Ovary (tissue), 9 donors: Measurements from ENCODE around the gene UNCX. TPM values are rescaled to one million over a fixed set of nuclear protein-coding genes. Genes with fewer than 3 reads are reported as not detected.

ENCODE experiments used
- DNase-seq, 5 donors: peaks; one replicate each; pipeline ENCODE4 v3.0.0-alpha.2; 2019 to 2020
- H3K27ac ChIP-seq, 2 donors: fragments of 200-600 bp; one replicate each; pipeline versions ENCODE4 v1.5.1 to v1.8.0; 2019 to 2022
- H3K27me3 ChIP-seq: fragments of 200-600 bp; one replicate; pipeline ENCODE4 v1.8.0; 2022
- H3K36me3 ChIP-seq: fragments of 200-600 bp; sonication (generic); one replicate; pipeline ENCODE4 v1.5.1; 2019
- H3K4me1 ChIP-seq: one replicate; pipeline ENCODE4 v1.8.1; 2013; ENCODE audit warnings: mild to moderate bottlenecking, moderate library complexity; ENCODE audit not compliant: insufficient read depth
- H3K4me3 ChIP-seq: fragments of 200-600 bp; sonication (generic); one replicate; pipeline ENCODE4 v1.5.1; 2017
- H3K9me3 ChIP-seq, 2 donors: fragments of 200-600 bp in 1 of 2; sonication (generic) in 1 of 2; one replicate each; pipeline versions ENCODE4 v1.5.1 to v1.8.1; 2013 to 2019; ENCODE audit warnings: mild to moderate bottlenecking in 1 of 2, moderate library complexity in 1 of 2
- EP300 ChIP-seq: sonication (generic); formaldehyde crosslinking; IDR thresholded peaks from one replicate; pipeline ENCODE4 v1.6.1; 2017; ENCODE audit warnings: antibody characterized with exemption
- POLR2A ChIP-seq: fragments of 450-650 bp; IDR thresholded peaks from one replicate; pipeline ENCODE4 v1.6.1; 2017; ENCODE audit warnings: antibody characterized with exemption, mild to moderate bottlenecking, moderate library complexity
- WGBS, 3 donors: extraction: QIAGEN DNeasy Blood & Tissue Kit in 1 of 3; methylation state at CpG; one replicate each; pipeline versions ENCODE4 v1.1.5 to v1.1.7; 2013 to 2017; 5-methylcytosine and 5-hydroxymethylcytosine counted together
- intact Hi-C, 4 donors: fragments of 100-400 bp; cut with DNase I; formaldehyde crosslinking; loops; one replicate each; pipeline versions ENCODE4 v1.11.0 to v1.15.1; 2022 to 2023
- polyA plus RNA-seq, 2 donors: library from polyadenylated mRNA; stranded (reverse); fragments of 200-250 nt in 1 of 2; fragments of 350-450 nt in 1 of 2; fragmentation: Illumina TruSeq in 1 of 2; extraction: RNeasy Lipid Tissue Mini Kit (QIAGEN cat#74804) in 1 of 2; gene quantifications; one replicate each; pipeline ENCODE4 v1.2.3, GENCODE V29; 2013 to 2014
- total RNA-seq, 7 donors: library from RNA; depleted of rRNA in 2 of 7; stranded (reverse); fragments of >200 nt in 2 of 7; fragmentation: NEBNext Ultra II Directional in 3 of 7; extraction: Animal tissue kit (Norgen Biotek cat#: 25700) in 3 of 7; gene quantifications; one replicate each; pipeline versions ENCODE4 v1.1.0 to v1.2.4, GENCODE V29; 2016 to 2023
- TF ChIP-seq, protein P1 (sequence below), 3 donors: fragments of 450-650 bp in 2 of 3; fragments of 200-600 bp in 1 of 3; IDR thresholded peaks; one replicate each; pipeline versions ENCODE4 v1.5.1 to v1.8.0; 2016 to 2022; ENCODE audit warnings: antibody characterized with exemption in 3 of 3, mild to moderate bottlenecking in 1 of 3
- donor health status: DM: no; HTN: no; CAD: no; lungs with moderate emphysema.
- donor health status: DM: no; HTN: no; CAD: no.
- donor health status: Bipolar disorder and iron deficiency.
- donor health status: DM: yes; HTN: yes; CAD: no.
- donor health status: DM: no; HTN: no; CAD: no.
- donor health status: DM: yes; HTN: yes; CAD: no.

Gene UNCX
- total and polyA plus RNA-seq, 9 donors = not detected

DNA sequence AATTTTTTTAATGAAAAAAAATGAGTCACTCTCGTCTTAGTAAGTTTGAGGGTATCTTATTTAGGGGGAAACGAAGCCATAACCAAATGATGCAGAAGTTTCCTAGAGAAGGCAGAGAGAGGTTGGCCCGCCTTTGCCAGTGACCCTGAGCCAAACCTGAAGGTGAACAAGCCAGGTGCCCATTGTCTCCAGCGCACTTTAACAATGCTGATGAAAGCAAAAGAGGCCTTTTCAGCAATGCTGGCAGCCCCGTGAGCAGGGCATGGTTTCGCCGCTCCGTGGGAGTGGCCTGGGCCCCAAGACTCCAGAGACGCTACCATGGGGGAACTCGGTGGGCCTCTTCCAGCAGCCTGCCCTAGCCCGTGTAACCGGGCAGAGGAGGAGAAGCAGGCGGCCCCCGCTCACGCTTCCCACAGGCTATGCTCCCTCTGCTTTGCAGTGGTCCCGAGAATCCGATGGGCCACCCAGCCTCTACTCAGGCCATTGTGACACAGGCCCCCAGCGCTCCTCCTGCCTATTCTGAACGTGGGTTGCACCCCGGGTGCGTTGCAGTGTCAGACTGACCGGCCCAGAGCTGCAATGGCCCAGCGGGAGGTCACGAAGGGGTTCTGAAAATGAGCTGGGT lies 14.0 kb upstream of the UNCX start:
- 51 to 59% (median 58%) methylated on average over 24 of the region's 24 CpGs for WGBS, 3 donors
- TF ChIP-seq POLR2A (no peak), EP300 (no peak)
- TF ChIP-seq, protein P1, sequence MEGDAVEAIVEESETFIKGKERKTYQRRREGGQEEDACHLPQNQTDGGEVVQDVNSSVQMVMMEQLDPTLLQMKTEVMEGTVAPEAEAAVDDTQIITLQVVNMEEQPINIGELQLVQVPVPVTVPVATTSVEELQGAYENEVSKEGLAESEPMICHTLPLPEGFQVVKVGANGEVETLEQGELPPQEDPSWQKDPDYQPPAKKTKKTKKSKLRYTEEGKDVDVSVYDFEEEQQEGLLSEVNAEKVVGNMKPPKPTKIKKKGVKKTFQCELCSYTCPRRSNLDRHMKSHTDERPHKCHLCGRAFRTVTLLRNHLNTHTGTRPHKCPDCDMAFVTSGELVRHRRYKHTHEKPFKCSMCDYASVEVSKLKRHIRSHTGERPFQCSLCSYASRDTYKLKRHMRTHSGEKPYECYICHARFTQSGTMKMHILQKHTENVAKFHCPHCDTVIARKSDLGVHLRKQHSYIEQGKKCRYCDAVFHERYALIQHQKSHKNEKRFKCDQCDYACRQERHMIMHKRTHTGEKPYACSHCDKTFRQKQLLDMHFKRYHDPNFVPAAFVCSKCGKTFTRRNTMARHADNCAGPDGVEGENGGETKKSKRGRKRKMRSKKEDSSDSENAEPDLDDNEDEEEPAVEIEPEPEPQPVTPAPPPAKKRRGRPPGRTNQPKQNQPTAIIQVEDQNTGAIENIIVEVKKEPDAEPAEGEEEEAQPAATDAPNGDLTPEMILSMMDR (IDR thresholded peaks at IDR 0.05) = no peak

DNA sequence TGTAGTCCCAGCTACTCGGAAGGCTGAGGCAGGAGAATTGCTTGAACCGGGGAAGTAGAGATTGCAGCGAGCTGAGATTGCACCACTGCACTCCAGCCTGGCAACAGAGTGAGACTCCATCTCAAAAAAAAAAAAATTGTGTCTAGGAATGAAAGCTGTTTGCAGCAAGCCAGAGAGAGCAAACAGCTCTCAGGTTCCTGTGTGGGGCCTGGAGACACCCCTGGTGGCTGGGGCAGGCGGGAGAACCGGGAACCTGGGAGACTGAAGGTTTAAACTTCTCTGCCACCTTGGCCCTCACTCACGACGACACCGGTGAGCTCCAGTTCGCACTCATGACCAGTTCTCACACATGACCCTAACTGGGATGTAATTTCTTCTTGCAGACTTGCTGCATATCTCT lies 13.2 kb upstream of the UNCX start:
- DNase-seq = no peak
- H3K27ac ChIP-seq = no peak overlapping the region
- intact Hi-C loops = no loop called here
- H3K4me1 ChIP-seq = no peaks in the 10 kb centered on the region
- TF ChIP-seq EP300 (no peak), POLR2A (no peak)
- H3K4me3 ChIP-seq = no peak overlapping the region
- H3K36me3 ChIP-seq = no peaks in the 10 kb centered on the region
- 52 to 60% (median 58%) methylated on average over 9 of the region's 9 CpGs for WGBS, 3 donors
- no peaks in the 10 kb centered on the region for H3K9me3 ChIP-seq
- no peaks in the 10 kb centered on the region for H3K27me3 ChIP-seq

More for the DNA sequence above, 14.0 kb upstream of the UNCX start:
- H3K4me3 ChIP-seq = no peak overlapping the region
- DNase-seq = no peak
- intact Hi-C loops = no loop called here
- no peak overlapping the region for H3K27ac ChIP-seq
- no peaks in the 10 kb centered on the region for H3K4me1 ChIP-seq
- H3K36me3 ChIP-seq = no peaks in the 10 kb centered on the region
- no peaks in the 10 kb centered on the region for H3K9me3 ChIP-seq
- H3K27me3 ChIP-seq = no peaks in the 10 kb centered on the region

GRCh38 chr7:1220000-1220726 lies 12.5 kb upstream of the UNCX start:
- H3K4me3 ChIP-seq = no peak overlapping the region
- H3K36me3 ChIP-seq = no peaks in the 10 kb centered on the region
- TF ChIP-seq, protein P1 (IDR thresholded peaks at IDR 0.05) = no peak
- TF ChIP-seq POLR2A = no peak
- no peak for TF ChIP-seq EP300
- H3K27ac ChIP-seq = no peak overlapping the region
- H3K27me3 ChIP-seq = no peaks in the 10 kb centered on the region
- DNase-seq = no peak
- 34 to 46% (median 40%) methylated on average over 13 of the region's 13 CpGs for WGBS, 3 donors
- intact Hi-C loops = loop anchor here in 2 of 4 donors (10.0 kb wide), 2 partner anchors 215 to 255 kb away; no protein-coding TSS in a partner anchor
- no peaks in the 10 kb centered on the region for H3K9me3 ChIP-seq
- no peaks in the 10 kb centered on the region for H3K4me1 ChIP-seq

- H3K27me3 ChIP-seq = peaks cover 3% of the 10 kb centered on the region
- TF ChIP-seq, protein P1 (IDR thresholded peaks at IDR 0.05) = no peak
- no peak for TF ChIP-seq POLR2A
- no peak for TF ChIP-seq EP300
- no peak overlapping the region for H3K27ac ChIP-seq
- H3K4me1 ChIP-seq = no peaks in the 10 kb centered on the region
- H3K36me3 ChIP-seq = no peaks in the 10 kb centered on the region
- intact Hi-C loops = loop anchor here in 2 of 4 donors (10.0 kb wide), 2 partner anchors 214 to 254 kb away; no protein-coding TSS in a partner anchor
- WGBS, 3 donors = 58 to 67% (median 58%) methylated on average over 22 of the region's 22 CpGs
- H3K9me3 ChIP-seq = no peaks in the 10 kb centered on the region
- DNase-seq = no peak
- H3K4me3 ChIP-seq = no peak overlapping the region
Observed at GRCh38 chr7:1220977-1221745, 11.5 kb upstream of the UNCX start.
